Trophoblast cell (in vitro differentiated cells and primary cell): ENCODE results near the gene ZC3H7A.

Source experiments
- DNase-seq, 2 donors: peaks; one replicate each; pipeline ENCODE4 v3.0.0-alpha.2; 2016
- H2AFZ ChIP-seq: 2 replicates; pipeline ENCODE4 v1.6.1; 2013; ENCODE audit warnings: low read length, moderate library complexity, mild to moderate bottlenecking; ENCODE audit not compliant: insufficient read depth, poor library complexity
- H2AK5ac ChIP-seq: 2 replicates; pipeline ENCODE4 v1.6.1; 2013; ENCODE audit warnings: mild to moderate bottlenecking, low read length
- H2BK120ac ChIP-seq: 2 replicates; pipeline ENCODE4 v1.6.1; 2013; ENCODE audit warnings: low read length, mild to moderate bottlenecking, moderate library complexity; ENCODE audit not compliant: insufficient read depth, poor library complexity
- H2BK12ac ChIP-seq: 2 replicates; pipeline ENCODE4 v1.6.1; 2013; ENCODE audit warnings: mild to moderate bottlenecking, low read length, moderate library complexity
- H2BK5ac ChIP-seq: 2 replicates; pipeline ENCODE4 v1.6.1; 2013; ENCODE audit warnings: low read length, low read depth, moderate library complexity, mild to moderate bottlenecking; ENCODE audit not compliant: poor library complexity
- H3K14ac ChIP-seq: 2 replicates; pipeline ENCODE4 v1.6.1; 2013; ENCODE audit warnings: mild to moderate bottlenecking, low read length
- H3K18ac ChIP-seq: 2 replicates; pipeline ENCODE4 v1.6.1; 2013; ENCODE audit warnings: mild to moderate bottlenecking, low read length
- H3K23ac ChIP-seq: 2 replicates; pipeline ENCODE4 v1.6.1; 2013; ENCODE audit warnings: low read length
- H3K27ac ChIP-seq: 2 replicates; pipeline ENCODE4 v1.5.1; 2013; ENCODE audit warnings: low read depth, mild to moderate bottlenecking, inconsistent platforms, low read length, moderate library complexity
- H3K27me3 ChIP-seq: 2 replicates; pipeline ENCODE4 v1.6.1; 2013; ENCODE audit warnings: inconsistent platforms, mild to moderate bottlenecking, low read length, moderate library complexity; ENCODE audit not compliant: insufficient read depth
- H3K36me3 ChIP-seq, 2 experiments: 1 replicate in 1 of 2; 2 replicates in 1 of 2; pipeline ENCODE4 v1.6.1; 2013; ENCODE audit warnings: low read length in 2 of 2, mild to moderate bottlenecking in 2 of 2, moderate library complexity in 1 of 2; ENCODE audit not compliant: insufficient read depth in 2 of 2, control insufficient read depth in 1 of 2
- H3K4ac ChIP-seq: 2 replicates; pipeline ENCODE4 v1.6.1; 2013; ENCODE audit warnings: low read depth, mild to moderate bottlenecking, low read length, moderate library complexity
- H3K4me1 ChIP-seq, 2 experiments: 1 replicate in 1 of 2; 2 replicates in 1 of 2; pipeline ENCODE4 v1.6.1; 2013; ENCODE audit warnings: low read length in 2 of 2, mild to moderate bottlenecking in 2 of 2, moderate library complexity in 1 of 2; ENCODE audit not compliant: insufficient read depth in 2 of 2, control insufficient read depth in 1 of 2
- H3K4me2 ChIP-seq: 2 replicates; pipeline ENCODE4 v1.6.1; 2013; ENCODE audit warnings: inconsistent platforms, mild to moderate bottlenecking, low read length, moderate library complexity
- H3K4me3 ChIP-seq: 2 replicates; pipeline ENCODE4 v1.5.1; 2013; ENCODE audit warnings: mild to moderate bottlenecking, low read depth, low read length, inconsistent platforms
- H3K79me1 ChIP-seq: one replicate; pipeline ENCODE4 v1.6.1; 2013; ENCODE audit warnings: low read length
- H3K79me2 ChIP-seq: 2 replicates; pipeline ENCODE4 v1.6.1; 2013; ENCODE audit warnings: low read length, mild to moderate bottlenecking; ENCODE audit not compliant: control insufficient read depth, insufficient read depth, poor library complexity
- H3K9ac ChIP-seq: 2 replicates; pipeline ENCODE4 v1.6.1; 2013; ENCODE audit warnings: mild to moderate bottlenecking, low read length
- H3K9me3 ChIP-seq: 2 replicates; pipeline ENCODE4 v1.6.1; 2013; ENCODE audit warnings: low read depth, mild to moderate bottlenecking, control low read depth, inconsistent platforms, low read length; ENCODE audit not compliant: insufficient read depth
- H4K12ac ChIP-seq: 2 replicates; pipeline ENCODE4 v1.6.1; 2013; ENCODE audit warnings: low read depth, mild to moderate bottlenecking, low read length, moderate library complexity
- H4K8ac ChIP-seq: 2 replicates; pipeline ENCODE4 v1.6.1; 2013; ENCODE audit warnings: low read depth, mild to moderate bottlenecking, low read length, moderate library complexity
- H4K91ac ChIP-seq: one replicate; pipeline ENCODE4 v1.6.1; 2013; ENCODE audit warnings: low read depth, mild to moderate bottlenecking, low read length, moderate library complexity
- WGBS: extraction: QIAGEN DNeasy Blood & Tissue Kit; methylation state at CpG from one replicate; pipeline ENCODE4 v1.1.7; 2013; ENCODE audit warnings: missing lambda C conversion rate; ENCODE audit not compliant: insufficient read length, insufficient coverage; ENCODE audit errors: extremely low coverage; 5-methylcytosine and 5-hydroxymethylcytosine counted together

Gene ZC3H7A

GRCh38 chr16:11757671-11758545, 39.1 kb downstream of the ZC3H7A start:
- Histone ChIP-seq H3K4me2 (no peak overlapping the region), H3K36me3 (peaks cover 39 to 49% of the 10 kb centered on the region in 2 experiments)
- no CpG with 5 or more reads among the region's 10 CpGs for WGBS

GRCh38 chr16:11756248-11756647, 40.8 kb downstream of the ZC3H7A start:
- Histone ChIP-seq H3K4me3 (no peak overlapping the region), H4K91ac (no peak overlapping the region), H2BK5ac (no peak overlapping the region), H3K36me3 (peaks cover 47 to 58% of the 10 kb centered on the region in 2 experiments), H3K9me3 (no peaks in the 10 kb centered on the region), H4K12ac (no peak overlapping the region), H2AFZ (no peak overlapping the region), H3K79me2 (no peaks in the 10 kb centered on the region), H2BK120ac (no peak overlapping the region), H3K14ac (no peak overlapping the region), H3K79me1 (no peaks in the 10 kb centered on the region), H3K9ac (no peak overlapping the region), H3K27ac (no peak overlapping the region), H3K27me3 (no peaks in the 10 kb centered on the region), H3K18ac (no peak overlapping the region), H2AK5ac (no peak overlapping the region), H3K4me1 (no peaks in the 10 kb centered on the region), H3K4me2 (no peak overlapping the region), H4K8ac (no peak overlapping the region), H3K4ac (no peak overlapping the region), H2BK12ac (no peak overlapping the region), H3K23ac (no peak overlapping the region)
- DNase-seq: no peak
- WGBS: no CpG with 5 or more reads among the region's 3 CpGs

More at GRCh38 chr16:11757671-11758545, 39.1 kb downstream of the ZC3H7A start:
- Histone ChIP-seq H3K4me3 (no peak overlapping the region), H3K18ac (no peak overlapping the region), H3K79me1 (no peaks in the 10 kb centered on the region), H2BK120ac (no peak overlapping the region), H3K4ac (no peak overlapping the region), H3K27ac (no peak overlapping the region), H3K9ac (no peak overlapping the region), H4K12ac (no peak overlapping the region), H2BK5ac (no peak overlapping the region), H3K14ac (no peak overlapping the region), H3K79me2 (no peaks in the 10 kb centered on the region), H4K91ac (no peak overlapping the region), H2AFZ (no peak overlapping the region), H2AK5ac (no peak overlapping the region), H3K23ac (no peak overlapping the region), H3K4me1 (no peaks in the 10 kb centered on the region), H4K8ac (no peak overlapping the region), H3K27me3 (no peaks in the 10 kb centered on the region), H2BK12ac (no peak overlapping the region), H3K9me3 (no peaks in the 10 kb centered on the region)
- peak in 1 of 2 donors; percentile 17 for DNase-seq

- Histone ChIP-seq H3K9me3 (no peaks in the 10 kb centered on the region), H3K14ac (no peak overlapping the region), H3K23ac (no peak overlapping the region), H3K4me1 (no peaks in the 10 kb centered on the region), H3K27ac (no peak overlapping the region), H2BK12ac (no peak overlapping the region), H2BK5ac (no peak overlapping the region), H4K91ac (no peak overlapping the region), H2AFZ (no peak overlapping the region), H3K4me3 (no peak overlapping the region), H3K79me2 (no peaks in the 10 kb centered on the region), H2AK5ac (no peak overlapping the region), H3K36me3 (peaks cover 49 to 59% of the 10 kb centered on the region in 2 experiments), H2BK120ac (no peak overlapping the region), H3K18ac (no peak overlapping the region), H3K4ac (no peak overlapping the region), H4K8ac (no peak overlapping the region), H3K79me1 (no peaks in the 10 kb centered on the region), H3K9ac (no peak overlapping the region), H4K12ac (no peak overlapping the region), H3K4me2 (no peak overlapping the region), H3K27me3 (no peaks in the 10 kb centered on the region)
- no CpG with 5 or more reads among the region's 13 CpGs for WGBS
- DNase-seq: no peak
These were observed 41.9 kb downstream of the ZC3H7A start for GRCh38 chr16:11755022-11755760.

- H3K4me2 ChIP-seq: no peak overlapping the region
- H2AFZ ChIP-seq: no peak overlapping the region
- no peak overlapping the region for H2BK5ac ChIP-seq
- no peak overlapping the region for H2BK120ac ChIP-seq
- no peak overlapping the region for H3K4ac ChIP-seq
- H3K9ac ChIP-seq: no peak overlapping the region
- H3K18ac ChIP-seq: no peak overlapping the region
- H3K27ac ChIP-seq: no peak overlapping the region
- H2BK12ac ChIP-seq: no peak overlapping the region
- no peak overlapping the region for H4K12ac ChIP-seq
- no peaks in the 10 kb centered on the region for H3K9me3 ChIP-seq
- H3K4me3 ChIP-seq: no peak overlapping the region
- no CpG with 5 or more reads among the region's 3 CpGs for WGBS
- no peak overlapping the region for H2AK5ac ChIP-seq
- H3K36me3 ChIP-seq: peaks cover 51 to 64% of the 10 kb centered on the region in 2 experiments
- no peak overlapping the region for H4K91ac ChIP-seq
- H3K79me2 ChIP-seq: no peaks in the 10 kb centered on the region
- H3K27me3 ChIP-seq: no peaks in the 10 kb centered on the region
- no peak overlapping the region for H4K8ac ChIP-seq
- H3K14ac ChIP-seq: no peak overlapping the region
- no peak overlapping the region for H3K23ac ChIP-seq
- no peaks in the 10 kb centered on the region for H3K79me1 ChIP-seq
- H3K4me1 ChIP-seq: no peaks in the 10 kb centered on the region
- DNase-seq: no peak
These were observed 44.2 kb downstream of the ZC3H7A start for GRCh38 chr16:11752856-11753255.
